Measurements from ENCODE around the gene FFAR3.

- TF ChIP-seq POLR2AphosphoS5 (IDR thresholded peaks at IDR 0.05) (no peak), CTCF (IDR thresholded peaks at IDR 0.05 in 8 of 11, conservative IDR thresholded peaks at IDR 0.05 in 3 of 11) (no peak)
These were observed 36.2 kb upstream of the FFAR3 start for GRCh38 chr19:35322014-35322413.

Measured in spleen (tissue), 7 donors.